SU-DHL-6 (cell line): ENCODE measurements around the gene NCS1.

Experiments
- CTCF ChIP-seq: fragments of 200-600 bp; sonication (generic); IDR thresholded peaks from one replicate; pipeline ENCODE4 v1.5.1; 2017; ENCODE audit warnings: antibody characterized with exemption, mild to moderate bottlenecking, low read length, moderate library complexity; ENCODE audit not compliant: insufficient read depth, poor library complexity, severe bottlenecking
- EZH2phosphoT487 ChIP-seq: fragments of 200-600 bp; sonication (generic), shearing (Covaris generic); conservative IDR thresholded peaks from 2 replicates; pipeline ENCODE4 v1.6.1; 2018; ENCODE audit warnings: mild to moderate bottlenecking, antibody characterized with exemption, low read length, moderate library complexity, mixed read lengths

GRCh38 chr9:130211548-130212226 lies 39.5 kb downstream of the NCS1 start:
- TF ChIP-seq CTCF (no peak), EZH2phosphoT487 (no peak)
